Uterus (tissue), 4 donors: Measurements from ENCODE around the gene LAMB4. TPM values are rescaled to one million over a fixed set of nuclear protein-coding genes. Genes with fewer than 3 reads are reported as not detected.

Experiments used
- DNase-seq, 2 donors: peaks; one replicate each; pipeline ENCODE4 v3.0.0-alpha.2; 2019 to 2020
- H3K27ac ChIP-seq, 2 donors: fragments of 200-600 bp; sonication (generic); 1 replicate in 1 of 2; 2 replicates in 1 of 2; pipeline ENCODE4 v1.5.1; 2016 to 2018
- H3K27me3 ChIP-seq, 2 donors: fragments of 200-600 bp; sonication (generic); one replicate each; pipeline ENCODE4 v1.5.1; 2018 to 2019; ENCODE audit warnings: control low read depth in 1 of 2
- H3K36me3 ChIP-seq, 2 donors: fragments of 200-600 bp; sonication (generic); one replicate each; pipeline ENCODE4 v1.5.1; 2019; ENCODE audit warnings: control low read depth in 1 of 2
- H3K4me1 ChIP-seq, 2 donors: fragments of 200-600 bp; sonication (generic); one replicate each; pipeline ENCODE4 v1.5.1; 2018 to 2019; ENCODE audit warnings: control low read depth in 1 of 2
- H3K4me3 ChIP-seq, 2 donors: fragments of 200-600 bp; sonication (generic); 1 replicate in 1 of 2; 2 replicates in 1 of 2; pipeline ENCODE4 v1.5.1; 2018 to 2019; ENCODE audit warnings: mild to moderate bottlenecking in 1 of 2
- H3K9me3 ChIP-seq, 2 donors: fragments of 200-600 bp; sonication (generic); one replicate each; pipeline ENCODE4 v1.5.1; 2019; ENCODE audit warnings: control low read depth in 1 of 2
- POLR2A ChIP-seq, 2 donors: fragments of 450-650 bp; IDR thresholded peaks; one replicate each; pipeline ENCODE4 v1.6.1; 2016; ENCODE audit warnings: antibody characterized with exemption in 2 of 2, mild to moderate bottlenecking in 1 of 2, moderate library complexity in 1 of 2
- intact Hi-C: fragments of 100-400 bp; cut with DNase I; formaldehyde crosslinking; loops from one replicate; pipeline ENCODE4 v1.15.1; 2023; ENCODE audit warnings: low total_unique reads
- total RNA-seq, 4 donors: library from RNA; depleted of rRNA in 3 of 4; stranded (reverse); fragments of >200 nt in 3 of 4; gene quantifications; one replicate each; pipeline versions ENCODE4 v1.1.0 to v1.2.4, GENCODE V29; 2014 to 2023
- TF ChIP-seq, protein P1 (sequence below), 4 experiments: fragments of 200-600 bp in 2 of 4; fragments of 450-650 bp in 2 of 4; sonication (generic) in 2 of 4; IDR thresholded peaks; one replicate each; pipeline ENCODE4 v1.5.1; 2016 to 2019; ENCODE audit warnings: antibody characterized with exemption in 4 of 4, mild to moderate bottlenecking in 2 of 4, moderate library complexity in 1 of 4
- donor health status: DM: yes; HTN: yes; CAD: no.

Gene LAMB4
- total RNA-seq, 4 donors from 2014 or later, result 0.59 to 0.90 TPM; not detected in 2

DNA sequence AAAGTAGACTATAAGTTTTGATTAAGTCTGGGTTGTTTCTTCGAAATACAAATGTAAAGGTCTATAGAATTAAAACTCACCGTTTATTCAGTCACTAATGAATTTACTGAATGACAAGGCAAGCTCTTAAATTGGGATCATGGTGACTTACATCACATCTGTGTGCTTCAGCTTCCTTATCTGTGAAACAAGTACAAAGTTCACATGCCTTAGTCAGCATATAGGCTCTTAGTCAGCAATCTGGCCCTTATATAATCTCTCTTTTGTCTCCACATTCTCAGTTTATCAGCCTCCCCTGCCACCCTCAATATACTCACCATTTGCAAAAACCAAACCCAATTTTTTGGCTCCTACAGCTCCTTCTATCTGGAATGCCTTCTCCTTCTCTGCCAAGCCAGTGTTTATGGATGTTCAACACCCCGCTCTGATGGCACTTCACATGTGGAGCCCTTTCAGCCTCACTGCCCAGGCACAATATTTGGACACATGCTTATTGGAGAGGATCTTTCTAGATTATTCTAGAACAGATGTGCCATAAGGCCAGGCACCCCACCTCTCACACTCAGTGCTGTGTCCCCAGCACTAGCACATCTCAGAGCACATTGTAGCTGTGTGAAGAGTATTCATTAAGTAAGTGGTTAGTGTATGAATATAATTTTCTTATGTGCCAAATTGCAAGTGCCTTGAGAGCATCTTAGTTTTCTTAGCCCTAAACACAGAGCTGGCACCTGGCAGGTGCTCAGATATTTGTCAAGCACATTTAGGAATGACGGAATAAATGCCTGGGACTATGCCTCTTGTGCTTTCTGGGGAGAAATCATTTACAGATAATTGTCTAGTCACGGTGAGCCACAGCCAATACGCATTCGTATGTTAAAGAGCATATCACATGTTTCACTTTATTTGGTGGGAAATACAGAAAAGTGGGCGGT lies 117.4 kb downstream of the LAMB4 start:
- DNase-seq, result no peak
- no peak overlapping the region for H3K27ac ChIP-seq
- H3K27me3 ChIP-seq, result no peaks in the 10 kb centered on the region
- no peaks in the 10 kb centered on the region for H3K9me3 ChIP-seq
- H3K36me3 ChIP-seq, result no peaks in the 10 kb centered on the region
- H3K4me1 ChIP-seq, result no peaks in the 10 kb centered on the region
- intact Hi-C loops, result no loop called here
- TF ChIP-seq, protein P1, sequence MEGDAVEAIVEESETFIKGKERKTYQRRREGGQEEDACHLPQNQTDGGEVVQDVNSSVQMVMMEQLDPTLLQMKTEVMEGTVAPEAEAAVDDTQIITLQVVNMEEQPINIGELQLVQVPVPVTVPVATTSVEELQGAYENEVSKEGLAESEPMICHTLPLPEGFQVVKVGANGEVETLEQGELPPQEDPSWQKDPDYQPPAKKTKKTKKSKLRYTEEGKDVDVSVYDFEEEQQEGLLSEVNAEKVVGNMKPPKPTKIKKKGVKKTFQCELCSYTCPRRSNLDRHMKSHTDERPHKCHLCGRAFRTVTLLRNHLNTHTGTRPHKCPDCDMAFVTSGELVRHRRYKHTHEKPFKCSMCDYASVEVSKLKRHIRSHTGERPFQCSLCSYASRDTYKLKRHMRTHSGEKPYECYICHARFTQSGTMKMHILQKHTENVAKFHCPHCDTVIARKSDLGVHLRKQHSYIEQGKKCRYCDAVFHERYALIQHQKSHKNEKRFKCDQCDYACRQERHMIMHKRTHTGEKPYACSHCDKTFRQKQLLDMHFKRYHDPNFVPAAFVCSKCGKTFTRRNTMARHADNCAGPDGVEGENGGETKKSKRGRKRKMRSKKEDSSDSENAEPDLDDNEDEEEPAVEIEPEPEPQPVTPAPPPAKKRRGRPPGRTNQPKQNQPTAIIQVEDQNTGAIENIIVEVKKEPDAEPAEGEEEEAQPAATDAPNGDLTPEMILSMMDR (IDR thresholded peaks at IDR 0.05), result no peak
- TF ChIP-seq POLR2A (IDR thresholded peaks at IDR 0.05), result no peak
- no peak overlapping the region for H3K4me3 ChIP-seq

DNA sequence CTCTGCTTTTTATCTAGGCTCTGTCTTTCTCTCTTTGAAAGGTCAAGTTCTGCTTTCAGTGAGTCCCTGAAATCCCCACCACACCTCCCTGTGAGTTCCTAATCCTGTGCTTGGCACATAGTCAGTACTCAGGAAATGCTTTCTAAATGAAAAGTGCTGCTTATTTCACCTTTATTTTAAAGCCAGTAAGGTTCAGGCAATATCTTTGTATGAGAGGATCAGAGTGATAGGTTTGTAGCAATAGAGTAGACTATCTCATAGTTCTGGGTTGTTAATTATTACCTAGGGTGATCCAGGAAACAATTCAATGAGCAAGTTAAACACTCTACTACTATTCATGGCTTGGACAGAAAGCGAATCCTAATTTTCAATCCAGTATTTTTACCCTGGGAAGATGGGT lies 119.8 kb downstream of the LAMB4 start:
- H3K4me3 ChIP-seq, result no peak overlapping the region
- no peaks in the 10 kb centered on the region for H3K4me1 ChIP-seq
- TF ChIP-seq POLR2A (IDR thresholded peaks at IDR 0.05), result no peak
- TF ChIP-seq, protein P1 (IDR thresholded peaks at IDR 0.05), result no peak
- no peaks in the 10 kb centered on the region for H3K9me3 ChIP-seq
- intact Hi-C loops, result no loop called here
- H3K27me3 ChIP-seq, result no peaks in the 10 kb centered on the region
- no peaks in the 10 kb centered on the region for H3K36me3 ChIP-seq
- H3K27ac ChIP-seq, result no peak overlapping the region
- no peak for DNase-seq

DNA sequence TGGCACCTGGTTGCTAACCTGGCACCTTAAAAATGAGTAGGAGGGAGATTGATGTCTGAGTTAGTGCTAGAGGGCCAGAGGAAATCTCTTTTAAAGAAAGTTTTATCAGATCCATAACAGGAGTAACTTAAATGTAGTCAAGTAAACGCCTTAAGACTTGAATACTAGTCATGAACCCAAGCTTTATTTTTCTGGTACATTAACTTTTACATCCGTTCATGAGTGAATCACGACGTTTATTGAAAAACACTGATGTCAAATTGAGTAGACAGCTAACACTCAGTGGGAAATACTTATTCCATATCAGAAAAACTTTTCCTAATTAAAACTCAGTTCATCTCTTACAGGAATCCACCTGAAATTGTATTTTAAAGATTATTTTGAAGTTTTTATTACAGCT lies 120.3 kb downstream of the LAMB4 start:
- H3K36me3 ChIP-seq, result no peaks in the 10 kb centered on the region
- H3K9me3 ChIP-seq, result no peaks in the 10 kb centered on the region
- TF ChIP-seq, protein P1 (IDR thresholded peaks at IDR 0.05), result no peak
- TF ChIP-seq POLR2A (IDR thresholded peaks at IDR 0.05), result no peak
- no peak overlapping the region for H3K27ac ChIP-seq
- intact Hi-C loops, result no loop called here
- H3K27me3 ChIP-seq, result no peaks in the 10 kb centered on the region
- no peaks in the 10 kb centered on the region for H3K4me1 ChIP-seq
- no peak for DNase-seq
- no peak overlapping the region for H3K4me3 ChIP-seq

- TF ChIP-seq, protein P1 (IDR thresholded peaks at IDR 0.05), result no peak
- no peak for TF ChIP-seq POLR2A (IDR thresholded peaks at IDR 0.05)
- Histone ChIP-seq H3K9me3 (no peaks in the 10 kb centered on the region), H3K27ac (no peak overlapping the region), H3K27me3 (no peaks in the 10 kb centered on the region), H3K4me3 (no peak overlapping the region), H3K4me1 (no peaks in the 10 kb centered on the region), H3K36me3 (no peaks in the 10 kb centered on the region)
- intact Hi-C loops, result no loop called here
- no peak for DNase-seq
Observed at GRCh38 chr7:108008827-108009226, 121.3 kb downstream of the LAMB4 start.

- H3K27me3 ChIP-seq, result no peaks in the 10 kb centered on the region
- H3K4me3 ChIP-seq, result no peak overlapping the region
- intact Hi-C loops, result no loop called here
- no peak for DNase-seq
- H3K27ac ChIP-seq, result no peak overlapping the region
- H3K4me1 ChIP-seq, result no peaks in the 10 kb centered on the region
- H3K36me3 ChIP-seq, result no peaks in the 10 kb centered on the region
- no peaks in the 10 kb centered on the region for H3K9me3 ChIP-seq
- TF ChIP-seq POLR2A (IDR thresholded peaks at IDR 0.05), result no peak
- TF ChIP-seq, protein P1 (IDR thresholded peaks at IDR 0.05), result no peak
Observed at GRCh38 chr7:108008240-108008639, 121.9 kb downstream of the LAMB4 start.
